K562 (cell line): ENCODE results near the gene TMEM107. TPM values are rescaled to one million over a fixed set of nuclear protein-coding genes. Genes with fewer than 3 reads are reported as not detected.
A peak's percentile ranks its signal among the peaks of the same experiment; 100 is the strongest.

Experiments used
- CC2D1A ChIP-seq: fragments of 450-650 bp; IDR thresholded peaks from 2 replicates; pipeline ENCODE4 v1.6.1; 2017; ENCODE audit warnings: mild to moderate bottlenecking
- ETS2 ChIP-seq: IDR thresholded peaks from 2 replicates; pipeline ENCODE4 v1.6.1; 2016; ENCODE audit warnings: borderline replicate concordance, missing genetic modification characterization, mild to moderate bottlenecking, moderate library complexity, missing compliant biosample characterization; ENCODE audit not compliant: poor library complexity, severe bottlenecking
- FIP1L1 ChIP-seq: fragments of 200-400 bp; formaldehyde crosslinking; IDR thresholded peaks from 2 replicates; pipeline ENCODE4 v1.6.1; 2018; ENCODE audit warnings: mild to moderate bottlenecking, low read depth, low read length; ENCODE audit not compliant: poor library complexity, severe bottlenecking
- FOXJ2 ChIP-seq: fragments of 200-800 bp; sonication (Bioruptor generic); IDR thresholded peaks from 2 replicates; pipeline ENCODE4 v1.6.1; 2016; ENCODE audit warnings: missing genetic modification characterization, missing compliant biosample characterization
- HEY1 ChIP-seq: fragments of 250-450 bp; sonication (Bioruptor Pico); IDR thresholded peaks from 2 replicates; pipeline ENCODE4 v1.5.0; 2020; ENCODE audit warnings: mild to moderate bottlenecking, moderate library complexity, borderline replicate concordance
- NFE2L1 ChIP-seq: fragments of 450-650 bp; IDR thresholded peaks from 2 replicates; pipeline ENCODE4 v1.6.1; 2016; ENCODE audit warnings: missing genetic modification characterization, low read depth, mild to moderate bottlenecking, missing compliant biosample characterization, moderate library complexity, borderline replicate concordance
- PTRF ChIP-seq: fragments of 450-650 bp; IDR thresholded peaks from 2 replicates; pipeline ENCODE4 v1.6.1; 2016; ENCODE audit warnings: mild to moderate bottlenecking, missing genetic modification characterization, missing compliant biosample characterization
- RCOR1 ChIP-seq, 2 experiments: IDR thresholded peaks; 2 replicates each; pipeline ENCODE4 v1.6.1; 2012; ENCODE audit warnings: low read depth in 2 of 2, low read length in 2 of 2, borderline replicate concordance in 1 of 2, improper control_type of control experiment in 1 of 2
- SAP30 ChIP-seq: fragments of 200-600 bp; sonication (generic); IDR thresholded peaks from 2 replicates; pipeline ENCODE4 v1.6.1; 2012; ENCODE audit warnings: borderline replicate concordance, low read depth, mild to moderate bottlenecking, moderate library complexity, low read length, control low read depth, inconsistent platforms; ENCODE audit not compliant: insufficient read depth, poor library complexity, severe bottlenecking
- TARDBP ChIP-seq: fragments of 450-650 bp; IDR thresholded peaks from 2 replicates; pipeline ENCODE4 v1.6.1; 2016
- TCF7 ChIP-seq: sonication (generic); IDR thresholded peaks from 2 replicates; pipeline ENCODE4 v1.6.1; 2016; ENCODE audit warnings: antibody characterized with exemption, borderline replicate concordance
- THRAP3 ChIP-seq: fragments of 450-650 bp; IDR thresholded peaks from 2 replicates; pipeline ENCODE4 v1.6.1; 2016; ENCODE audit warnings: mild to moderate bottlenecking, inconsistent platforms, borderline replicate concordance
- ZC3H8 ChIP-seq: fragments of 450-650 bp; IDR thresholded peaks from 2 replicates; pipeline ENCODE4 v1.6.1; 2017
- ZEB2 ChIP-seq: fragments of 450-650 bp; IDR thresholded peaks from 2 replicates; pipeline ENCODE4 v1.6.1; 2016
- ZNF282 ChIP-seq: sonication (generic); formaldehyde crosslinking; IDR thresholded peaks from 2 replicates; pipeline ENCODE4 v1.8.1; 2023; ENCODE audit warnings: missing genetic modification reagents
- ZNF384 ChIP-seq: IDR thresholded peaks from 2 replicates; pipeline ENCODE4 v1.6.1; 2012; ENCODE audit warnings: low read depth, low read length, improper control_type of control experiment
- ZNF75A ChIP-seq: fragments of 450-650 bp; formaldehyde crosslinking; IDR thresholded peaks from 2 replicates; pipeline ENCODE4 v1.4.0; 2020; ENCODE audit warnings: mild to moderate bottlenecking
- ZNF79 ChIP-seq: fragments of 250-450 bp; sonication (Bioruptor Pico); IDR thresholded peaks from 2 replicates; pipeline ENCODE4 v1.4.0; 2020; ENCODE audit warnings: low read depth, mild to moderate bottlenecking, moderate library complexity
- polyA plus RNA-seq, 8 experiments: library from polyadenylated mRNA; depleted of rRNA in 4 of 8; stranded (reverse) in 5 of 8; unstranded in 3 of 8; fragments of >200 nt; fragmentation: Nextera tagmentation in 2 of 8; fragmentation: Illumina TruSeq in 1 of 8; extraction: Ambion mirVana in 2 of 8; extraction: Trizol in 1 of 8; gene quantifications; 2 replicates each; pipeline versions ENCODE4 v1.2.1 to v1.2.3, GENCODE V29; 2011 to 2014; ENCODE audit warnings: inconsistent platforms in 1 of 8, missing spikeins in 1 of 8
- total RNA-seq, 7 experiments: library from RNA; depleted of rRNA in 6 of 7; stranded (reverse); fragments of >200 nt in 6 of 7; fragmentation: Illumina TruSeq in 2 of 7; extraction: Trizol in 2 of 7; gene quantifications; 2 replicates each; pipeline versions ENCODE4 v1.2.1 to v1.2.3, GENCODE V29; 2011 to 2021; ENCODE audit warnings: low replicate concordance in 1 of 7
- TF ChIP-seq, protein P1 (sequence below): fragments of 450-650 bp; formaldehyde crosslinking; IDR thresholded peaks from 2 replicates; pipeline ENCODE4 v1.4.0; 2022; ENCODE audit warnings: missing genetic modification characterization
- TF ChIP-seq, protein P2 (sequence below): fragments of 250-450 bp; sonication (Bioruptor Pico); IDR thresholded peaks from 2 replicates; pipeline ENCODE4 v1.9.0; 2021; ENCODE audit warnings: mild to moderate bottlenecking, inconsistent platforms
- TF ChIP-seq, protein P3 (sequence below): fragments of 450-650 bp; conservative IDR thresholded peaks from 2 replicates; pipeline ENCODE4 v1.6.1; 2016; ENCODE audit warnings: missing genetic modification characterization, low read depth, mild to moderate bottlenecking, control low read depth, missing compliant biosample characterization
- TF ChIP-seq, protein P4 (sequence below): fragments of 450-650 bp; formaldehyde crosslinking; IDR thresholded peaks from 2 replicates; pipeline ENCODE4 v1.4.0; 2020; ENCODE audit warnings: mild to moderate bottlenecking, mixed read lengths

Gene TMEM107
- total and polyA plus RNA-seq, 9 of the 15 experiments (the other 6 are each of a cell fraction or from before 2014, with no cell fraction given): 7.1 to 26.2 (median 16.9) TPM

DNA sequence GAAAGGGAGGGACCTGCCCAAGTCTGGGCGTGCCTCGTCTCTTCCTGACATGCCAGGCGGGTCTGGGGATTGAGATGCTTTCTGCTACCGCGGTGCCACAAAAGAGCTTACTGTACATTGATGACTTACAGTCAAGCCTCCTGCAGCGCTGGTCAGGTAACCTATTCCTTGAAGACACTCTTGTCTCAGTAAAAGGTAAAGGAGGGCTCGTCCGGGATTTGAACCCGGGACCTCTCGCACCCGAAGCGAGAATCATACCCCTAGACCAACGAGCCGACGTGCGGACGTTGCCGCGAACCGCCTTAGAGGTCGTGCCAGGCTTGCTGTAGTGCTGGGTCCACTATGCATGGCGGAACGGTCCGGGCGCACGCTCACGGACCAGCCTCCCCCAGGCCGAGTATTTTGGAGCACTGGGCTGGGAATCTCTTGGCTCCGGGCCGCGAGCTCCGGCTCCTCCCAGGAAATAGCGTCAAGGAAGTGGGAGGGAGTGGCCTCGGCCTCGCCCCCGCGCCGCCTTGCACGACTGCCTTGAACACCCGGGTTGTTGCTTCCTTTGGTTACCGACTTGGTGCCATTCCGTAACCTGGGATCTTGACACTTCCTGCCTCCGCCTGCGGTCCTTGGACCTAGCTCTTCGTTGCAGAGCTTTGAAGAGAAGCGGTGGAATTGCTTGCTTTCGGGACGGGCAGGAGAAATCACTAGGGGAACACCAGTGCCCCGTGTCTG lies 46.6 kb upstream of the TMEM107 start (continued):
- no peak for TF ChIP-seq ZNF75A (CRISPR knock-in tag)
- TF ChIP-seq, protein P1, sequence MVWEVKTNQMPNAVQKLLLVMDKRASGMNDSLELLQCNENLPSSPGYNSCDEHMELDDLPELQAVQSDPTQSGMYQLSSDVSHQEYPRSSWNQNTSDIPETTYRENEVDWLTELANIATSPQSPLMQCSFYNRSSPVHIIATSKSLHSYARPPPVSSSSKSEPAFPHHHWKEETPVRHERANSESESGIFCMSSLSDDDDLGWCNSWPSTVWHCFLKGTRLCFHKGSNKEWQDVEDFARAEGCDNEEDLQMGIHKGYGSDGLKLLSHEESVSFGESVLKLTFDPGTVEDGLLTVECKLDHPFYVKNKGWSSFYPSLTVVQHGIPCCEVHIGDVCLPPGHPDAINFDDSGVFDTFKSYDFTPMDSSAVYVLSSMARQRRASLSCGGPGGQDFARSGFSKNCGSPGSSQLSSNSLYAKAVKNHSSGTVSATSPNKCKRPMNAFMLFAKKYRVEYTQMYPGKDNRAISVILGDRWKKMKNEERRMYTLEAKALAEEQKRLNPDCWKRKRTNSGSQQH: no peak
- no peak for TF ChIP-seq ZNF79 (CRISPR knock-in tag)
- no peak for TF ChIP-seq ZC3H8
- TF ChIP-seq FIP1L1: peak; percentile 44
- no peak for TF ChIP-seq ZNF282 (CRISPR knock-in tag)
- no peak for TF ChIP-seq TARDBP
- TF ChIP-seq CC2D1A: no peak
- no peak for TF ChIP-seq FOXJ2 (tag)
- TF ChIP-seq, protein P2, sequence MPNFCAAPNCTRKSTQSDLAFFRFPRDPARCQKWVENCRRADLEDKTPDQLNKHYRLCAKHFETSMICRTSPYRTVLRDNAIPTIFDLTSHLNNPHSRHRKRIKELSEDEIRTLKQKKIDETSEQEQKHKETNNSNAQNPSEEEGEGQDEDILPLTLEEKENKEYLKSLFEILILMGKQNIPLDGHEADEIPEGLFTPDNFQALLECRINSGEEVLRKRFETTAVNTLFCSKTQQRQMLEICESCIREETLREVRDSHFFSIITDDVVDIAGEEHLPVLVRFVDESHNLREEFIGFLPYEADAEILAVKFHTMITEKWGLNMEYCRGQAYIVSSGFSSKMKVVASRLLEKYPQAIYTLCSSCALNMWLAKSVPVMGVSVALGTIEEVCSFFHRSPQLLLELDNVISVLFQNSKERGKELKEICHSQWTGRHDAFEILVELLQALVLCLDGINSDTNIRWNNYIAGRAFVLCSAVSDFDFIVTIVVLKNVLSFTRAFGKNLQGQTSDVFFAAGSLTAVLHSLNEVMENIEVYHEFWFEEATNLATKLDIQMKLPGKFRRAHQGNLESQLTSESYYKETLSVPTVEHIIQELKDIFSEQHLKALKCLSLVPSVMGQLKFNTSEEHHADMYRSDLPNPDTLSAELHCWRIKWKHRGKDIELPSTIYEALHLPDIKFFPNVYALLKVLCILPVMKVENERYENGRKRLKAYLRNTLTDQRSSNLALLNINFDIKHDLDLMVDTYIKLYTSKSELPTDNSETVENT (CRISPR knock-in tag): no peak
- TF ChIP-seq HEY1 (CRISPR knock-in tag): no peak
- no peak for TF ChIP-seq PTRF (tag)
- TF ChIP-seq NFE2L1 (tag): no peak
- no peak for TF ChIP-seq RCOR1 (IDR thresholded peaks at IDR 0.05; ENCODE audit: borderline replicate concordance in 1 of 2, low read depth in 2 of 2, low read length in 2 of 2)
- 0 out of 2 replicates have a peak, but pooled peaks have one; percentile 30 for TF ChIP-seq TCF7
- TF ChIP-seq, protein P3, sequence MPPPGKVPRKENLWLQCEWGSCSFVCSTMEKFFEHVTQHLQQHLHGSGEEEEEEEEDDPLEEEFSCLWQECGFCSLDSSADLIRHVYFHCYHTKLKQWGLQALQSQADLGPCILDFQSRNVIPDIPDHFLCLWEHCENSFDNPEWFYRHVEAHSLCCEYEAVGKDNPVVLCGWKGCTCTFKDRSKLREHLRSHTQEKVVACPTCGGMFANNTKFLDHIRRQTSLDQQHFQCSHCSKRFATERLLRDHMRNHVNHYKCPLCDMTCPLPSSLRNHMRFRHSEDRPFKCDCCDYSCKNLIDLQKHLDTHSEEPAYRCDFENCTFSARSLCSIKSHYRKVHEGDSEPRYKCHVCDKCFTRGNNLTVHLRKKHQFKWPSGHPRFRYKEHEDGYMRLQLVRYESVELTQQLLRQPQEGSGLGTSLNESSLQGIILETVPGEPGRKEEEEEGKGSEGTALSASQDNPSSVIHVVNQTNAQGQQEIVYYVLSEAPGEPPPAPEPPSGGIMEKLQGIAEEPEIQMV (tag): peak; percentile 66; the same call in 1 of the 2 replicates
- TF ChIP-seq, protein P4, sequence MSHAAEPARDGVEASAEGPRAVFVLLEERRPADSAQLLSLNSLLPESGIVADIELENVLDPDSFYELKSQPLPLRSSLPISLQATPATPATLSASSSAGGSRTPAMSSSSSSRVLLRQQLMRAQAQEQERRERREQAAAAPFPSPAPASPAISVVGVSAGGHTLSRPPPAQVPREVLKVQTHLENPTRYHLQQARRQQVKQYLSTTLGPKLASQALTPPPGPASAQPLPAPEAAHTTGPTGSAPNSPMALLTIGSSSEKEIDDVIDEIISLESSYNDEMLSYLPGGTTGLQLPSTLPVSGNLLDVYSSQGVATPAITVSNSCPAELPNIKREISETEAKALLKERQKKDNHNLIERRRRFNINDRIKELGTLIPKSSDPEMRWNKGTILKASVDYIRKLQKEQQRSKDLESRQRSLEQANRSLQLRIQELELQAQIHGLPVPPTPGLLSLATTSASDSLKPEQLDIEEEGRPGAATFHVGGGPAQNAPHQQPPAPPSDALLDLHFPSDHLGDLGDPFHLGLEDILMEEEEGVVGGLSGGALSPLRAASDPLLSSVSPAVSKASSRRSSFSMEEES: no peak
- TF ChIP-seq ZNF384: no peak
- 0 out of 2 replicates have a peak, but pooled peaks have one; percentile 15 for TF ChIP-seq ZEB2
- no peak for TF ChIP-seq THRAP3
- TF ChIP-seq ETS2 (tag): no peak
- TF ChIP-seq SAP30: no peak
